Measurements from ENCODE around the gene ABCG8.
A peak's percentile ranks its signal among the peaks of the same experiment; 100 is the strongest.

Gene ABCG8

GRCh38 chr2:43884689-43885088 is 45.9 kb downstream of the ABCG8 start:
- no peak for DNase-seq (ENCODE audit: low read depth, low spot score)
- Histone ChIP-seq H3K27ac (peak overlapping the region; percentile 49; the same call in 1 of the 2 replicates), H3K36me3 (ENCODE audit: insufficient read depth, low read length) (peaks cover 44% of the 10 kb centered on the region), H3K9ac (ENCODE audit: insufficient read length) (no peak overlapping the region), H3K9me3 (ENCODE audit: low read depth, low read length) (no peaks in the 10 kb centered on the region), H3K4me3 (no peak overlapping the region)
- TF ChIP-seq EZH2 (IDR thresholded peaks at IDR 0.05) (no peak), FOXP2 (optimal IDR thresholded peaks at IDR 0.05; ENCODE audit: control extremely low read depth, extremely low read length, insufficient read depth) (no peak), POLR2AphosphoS5 (IDR thresholded peaks at IDR 0.05; ENCODE audit: borderline replicate concordance, low read depth, low read length) (no peak)

GRCh38 chr2:43885132-43885632 is 46.4 kb downstream of the ABCG8 start:
- Histone ChIP-seq H3K9ac (ENCODE audit: insufficient read length) (no peak overlapping the region), H3K4me3 (no peak overlapping the region), H3K27ac (peak overlapping the region; percentile 49), H3K36me3 (ENCODE audit: insufficient read depth, low read length) (peaks cover 49% of the 10 kb centered on the region), H3K9me3 (ENCODE audit: low read depth, low read length) (no peaks in the 10 kb centered on the region)
- TF ChIP-seq FOXP2 (optimal IDR thresholded peaks at IDR 0.05; ENCODE audit: control extremely low read depth, extremely low read length, insufficient read depth) (no peak), POLR2AphosphoS5 (IDR thresholded peaks at IDR 0.05; ENCODE audit: borderline replicate concordance, low read depth, low read length) (no peak)
- DNase-seq (ENCODE audit: low read depth, low spot score): no peak

GRCh38 chr2:43887176-43887575 is 48.4 kb downstream of the ABCG8 start:
- DNase-seq (ENCODE audit: low read depth, low spot score): no peak
- no peak overlapping the region for H3K9ac ChIP-seq (ENCODE audit: insufficient read length)
- peaks cover 69% of the 10 kb centered on the region for H3K36me3 ChIP-seq (ENCODE audit: insufficient read depth, low read length)
- no peaks in the 10 kb centered on the region for H3K9me3 ChIP-seq (ENCODE audit: low read depth, low read length)
- no peak overlapping the region for H3K27ac ChIP-seq
- no peak overlapping the region for H3K4me3 ChIP-seq
- no peak for TF ChIP-seq FOXP2 (optimal IDR thresholded peaks at IDR 0.05; ENCODE audit: control extremely low read depth, extremely low read length, insufficient read depth)
- no peak for TF ChIP-seq POLR2AphosphoS5 (IDR thresholded peaks at IDR 0.05; ENCODE audit: borderline replicate concordance, low read depth, low read length)
- no peak for TF ChIP-seq EZH2 (IDR thresholded peaks at IDR 0.05)

GRCh38 chr2:43889416-43889815 is 50.6 kb downstream of the ABCG8 start:
- Histone ChIP-seq H3K4me3 (no peak overlapping the region), H3K27ac (no peak overlapping the region), H3K36me3 (ENCODE audit: insufficient read depth, low read length) (peaks cover 89% of the 10 kb centered on the region), H3K9ac (ENCODE audit: insufficient read length) (no peak overlapping the region), H3K9me3 (ENCODE audit: low read depth, low read length) (no peaks in the 10 kb centered on the region)
- DNase-seq (ENCODE audit: low read depth, low spot score): no peak
- TF ChIP-seq EZH2 (IDR thresholded peaks at IDR 0.05): no peak
- TF ChIP-seq FOXP2 (optimal IDR thresholded peaks at IDR 0.05; ENCODE audit: control extremely low read depth, extremely low read length, insufficient read depth): no peak
- no peak for TF ChIP-seq POLR2AphosphoS5 (IDR thresholded peaks at IDR 0.05; ENCODE audit: borderline replicate concordance, low read depth, low read length)

GRCh38 chr2:43890855-43891254 is 52.1 kb downstream of the ABCG8 start:
- no peaks in the 10 kb centered on the region for H3K9me3 ChIP-seq (ENCODE audit: low read depth, low read length)
- peaks cover 91% of the 10 kb centered on the region for H3K36me3 ChIP-seq (ENCODE audit: insufficient read depth, low read length)
- H3K9ac ChIP-seq (ENCODE audit: insufficient read length): no peak overlapping the region
- H3K4me3 ChIP-seq: no peak overlapping the region
- no peak for DNase-seq (ENCODE audit: low read depth, low spot score)
- H3K27ac ChIP-seq: no peak overlapping the region
- TF ChIP-seq FOXP2 (optimal IDR thresholded peaks at IDR 0.05; ENCODE audit: control extremely low read depth, extremely low read length, insufficient read depth) (no peak), POLR2AphosphoS5 (IDR thresholded peaks at IDR 0.05; ENCODE audit: borderline replicate concordance, low read depth, low read length) (no peak), EZH2 (IDR thresholded peaks at IDR 0.05) (no peak)

GRCh38 chr2:43894743-43895142 is 56.0 kb downstream of the ABCG8 start:
- H3K27ac ChIP-seq: no peak overlapping the region
- H3K9ac ChIP-seq (ENCODE audit: insufficient read length): no peak overlapping the region
- H3K36me3 ChIP-seq (ENCODE audit: insufficient read depth, low read length): peaks cover 97% of the 10 kb centered on the region
- no peak overlapping the region for H3K4me3 ChIP-seq
- H3K9me3 ChIP-seq (ENCODE audit: low read depth, low read length): no peaks in the 10 kb centered on the region
- TF ChIP-seq FOXP2 (optimal IDR thresholded peaks at IDR 0.05; ENCODE audit: control extremely low read depth, extremely low read length, insufficient read depth): no peak
- no peak for TF ChIP-seq POLR2AphosphoS5 (IDR thresholded peaks at IDR 0.05; ENCODE audit: borderline replicate concordance, low read depth, low read length)
- TF ChIP-seq EZH2 (IDR thresholded peaks at IDR 0.05): no peak
- DNase-seq (ENCODE audit: low read depth, low spot score): no peak

- no peak for DNase-seq (ENCODE audit: low read depth, low spot score)
- H3K27ac ChIP-seq: no peak overlapping the region
- TF ChIP-seq POLR2AphosphoS5 (IDR thresholded peaks at IDR 0.05; ENCODE audit: borderline replicate concordance, low read depth, low read length) (no peak), FOXP2 (optimal IDR thresholded peaks at IDR 0.05; ENCODE audit: control extremely low read depth, extremely low read length, insufficient read depth) (no peak), EZH2 (IDR thresholded peaks at IDR 0.05) (no peak)
- H3K4me3 ChIP-seq: no peak overlapping the region
- peaks cover 96% of the 10 kb centered on the region for H3K36me3 ChIP-seq (ENCODE audit: insufficient read depth, low read length)
- no peak overlapping the region for H3K9ac ChIP-seq (ENCODE audit: insufficient read length)
- H3K9me3 ChIP-seq (ENCODE audit: low read depth, low read length): no peaks in the 10 kb centered on the region
Measured at GRCh38 chr2:43896906-43897305, 58.1 kb downstream of the ABCG8 start.

- H3K4me3 ChIP-seq: no peak overlapping the region
- no peak for DNase-seq (ENCODE audit: low read depth, low spot score)
- no peak overlapping the region for H3K27ac ChIP-seq
- TF ChIP-seq FOXP2 (optimal IDR thresholded peaks at IDR 0.05; ENCODE audit: control extremely low read depth, extremely low read length, insufficient read depth) (no peak), POLR2AphosphoS5 (IDR thresholded peaks at IDR 0.05; ENCODE audit: borderline replicate concordance, low read depth, low read length) (no peak), EZH2 (IDR thresholded peaks at IDR 0.05) (no peak)
- peaks cover 95% of the 10 kb centered on the region for H3K36me3 ChIP-seq (ENCODE audit: insufficient read depth, low read length)
- H3K9me3 ChIP-seq (ENCODE audit: low read depth, low read length): no peaks in the 10 kb centered on the region
- H3K9ac ChIP-seq (ENCODE audit: insufficient read length): no peak overlapping the region
Measured at GRCh38 chr2:43897492-43897891, 58.7 kb downstream of the ABCG8 start.
